Renal cortical epithelial cell (primary cell): ENCODE data around the gene PXDN. TPM values are rescaled to one million over a fixed set of nuclear protein-coding genes. Genes with fewer than 3 reads are reported as not detected.

ENCODE experiments used
- DNase-seq: peaks from one replicate; pipeline ENCODE4 v3.0.0-alpha.2; 2011; ENCODE audit warnings: low read depth
- total RNA-seq: library from RNA; depleted of rRNA; stranded (reverse); fragments of >200 nt; gene quantifications from 2 replicates; pipeline ENCODE4 v1.2.3, GENCODE V29; 2014

Gene PXDN
- total RNA-seq, 1 donor from 2014 or later: 291 TPM

GRCh38 chr2:1610096-1610485 lies 134.2 kb downstream of the PXDN start:
- no peak for DNase-seq

DNA sequence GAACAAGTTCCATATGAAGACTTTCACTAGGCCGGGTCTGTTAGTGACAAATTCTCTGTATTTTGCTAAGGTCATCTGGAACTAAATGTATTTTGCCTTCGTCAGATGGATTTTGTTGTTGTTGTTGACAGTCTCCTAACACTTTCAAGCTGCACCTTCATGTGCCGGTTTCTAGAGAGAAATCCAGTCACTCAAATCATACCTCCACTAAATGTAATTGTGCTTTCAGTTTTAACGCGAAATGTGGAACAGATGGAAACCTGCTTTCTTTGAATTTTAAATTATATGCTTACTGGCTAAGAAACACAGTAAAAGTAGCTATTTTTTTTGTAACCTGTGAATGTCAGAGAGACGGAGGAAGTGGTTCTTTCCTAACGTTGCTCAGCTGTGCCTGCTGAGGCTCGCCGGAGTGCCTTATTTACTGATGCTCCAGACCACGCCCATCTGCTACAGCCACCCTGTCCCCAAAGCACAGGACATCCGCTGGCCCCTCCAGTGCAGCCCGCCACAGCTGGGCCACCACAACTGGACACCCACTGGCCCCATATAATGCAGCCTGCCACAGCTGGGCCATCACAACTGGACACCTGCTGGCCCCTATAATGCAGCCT lies 134.7 kb downstream of the PXDN start:
- DNase-seq: no peak

DNA sequence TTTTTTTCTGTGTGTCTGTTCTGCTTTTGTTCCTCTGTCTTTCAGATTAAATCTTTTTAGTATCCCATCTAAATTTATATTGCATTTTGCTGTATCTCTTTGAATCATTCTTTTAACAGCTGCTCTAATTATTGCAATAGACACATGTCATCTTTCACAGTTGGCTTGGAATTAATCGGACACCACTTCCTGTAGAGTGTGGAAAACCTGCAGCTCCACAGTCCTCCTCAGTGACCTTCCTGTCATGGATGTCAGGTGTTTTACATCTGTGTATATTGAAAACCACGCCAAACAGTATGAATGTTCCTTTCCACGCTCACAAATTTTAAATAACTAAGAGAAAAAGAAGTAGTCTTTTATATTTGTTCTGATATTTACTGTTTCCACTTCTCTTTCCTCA lies 135.3 kb downstream of the PXDN start:
- DNase-seq: no peak

- peak; percentile 33 for DNase-seq
These were observed 136.2 kb downstream of the PXDN start for GRCh38 chr2:1607971-1608688.

DNA sequence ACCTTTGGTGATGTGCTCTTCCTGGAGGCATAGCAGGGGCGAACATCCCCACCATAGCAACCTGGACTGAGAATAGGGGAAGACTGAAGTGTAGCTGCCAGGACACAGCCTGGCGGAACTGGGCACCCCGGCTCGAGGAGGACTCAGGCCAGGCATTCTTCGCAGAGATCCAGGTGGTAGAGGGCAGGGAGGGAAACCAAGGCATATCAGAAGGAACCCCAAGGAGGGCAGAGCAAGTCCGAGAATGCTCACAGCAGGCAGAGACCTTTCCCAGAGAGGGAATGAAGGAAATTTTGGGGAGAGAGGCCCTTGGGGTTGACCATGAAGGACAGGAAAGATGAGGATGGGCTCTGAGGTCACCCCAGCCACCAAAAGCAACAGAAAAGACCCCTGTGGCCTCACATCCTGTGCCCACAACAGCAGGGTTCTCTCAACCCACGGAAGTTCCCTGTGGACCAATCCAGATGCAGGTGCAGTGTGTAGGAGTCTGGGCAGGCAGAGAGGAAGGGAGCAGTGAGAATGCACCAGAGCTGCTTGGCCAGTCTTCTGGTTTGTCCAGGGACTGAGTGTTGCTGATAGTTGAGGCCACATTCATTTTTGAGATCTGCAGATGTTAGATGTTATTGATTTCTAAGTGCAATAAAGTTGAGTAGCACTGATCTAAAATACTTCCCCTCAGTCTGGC lies 136.9 kb downstream of the PXDN start:
- DNase-seq: no peak

DNA sequence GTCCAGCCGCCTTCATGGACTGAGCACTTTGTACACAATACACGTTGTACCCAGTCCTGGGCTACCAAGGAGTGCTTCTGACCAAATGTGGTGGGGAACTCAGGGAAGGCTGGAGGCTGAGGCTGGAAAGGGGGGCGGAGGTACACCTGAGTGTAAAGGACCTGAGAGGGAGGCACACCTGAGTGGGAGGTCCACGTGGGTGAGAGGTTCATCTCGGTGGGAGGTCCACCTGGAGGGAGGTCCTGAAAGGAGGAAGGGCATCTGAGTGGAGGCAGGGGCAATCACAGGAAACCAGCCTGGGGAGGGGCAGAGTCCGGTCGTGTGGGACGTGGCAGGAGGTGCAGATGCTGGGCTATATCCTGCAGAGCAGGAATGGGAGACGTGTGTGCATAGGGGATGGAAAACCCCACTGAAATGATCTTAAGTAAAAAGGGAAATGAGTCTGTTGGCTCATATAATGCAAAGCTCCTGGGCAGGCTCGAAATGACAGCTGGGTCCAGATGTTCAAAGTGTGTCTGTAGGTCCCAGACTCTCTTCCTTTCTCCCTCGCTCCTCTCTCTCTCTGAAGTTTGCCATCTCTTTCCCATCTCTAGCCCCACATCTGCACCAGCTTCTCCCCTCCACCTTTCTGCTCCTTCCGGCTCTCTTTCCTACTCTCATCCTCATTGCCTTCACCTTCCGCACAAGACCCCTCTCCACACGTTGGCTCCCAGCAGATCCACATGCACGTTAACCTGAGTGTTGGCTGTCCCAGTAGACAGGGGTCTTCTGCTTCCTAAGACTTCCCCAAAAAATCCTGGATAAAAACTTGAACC lies 137.7 kb downstream of the PXDN start:
- DNase-seq: no peak

GRCh38 chr2:1606046-1606400 lies 138.3 kb downstream of the PXDN start:
- no peak for DNase-seq

- DNase-seq: no peak
These were observed 138.9 kb downstream of the PXDN start for GRCh38 chr2:1605102-1606045.

GRCh38 chr2:1603521-1603920 lies 140.8 kb downstream of the PXDN start:
- DNase-seq: no peak

DNA sequence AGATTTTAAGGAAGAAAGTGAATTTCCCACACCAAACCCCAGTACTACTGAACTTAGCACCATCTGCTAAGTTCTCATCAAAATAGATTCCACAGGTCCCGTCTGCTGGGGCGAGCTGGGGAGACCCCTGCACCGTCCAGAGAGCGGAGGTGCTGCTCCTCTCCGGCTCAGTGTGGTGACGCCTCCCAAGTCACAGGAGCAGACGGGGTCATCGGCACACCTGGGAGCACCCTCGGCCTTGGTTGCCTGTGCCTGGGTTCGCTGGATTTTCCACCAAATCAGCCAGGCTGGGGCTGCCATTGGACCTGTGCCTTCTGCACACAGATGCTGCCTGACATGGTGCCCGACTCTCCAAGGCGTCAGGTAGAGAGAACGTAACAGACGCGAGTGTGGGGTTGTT lies 141.3 kb downstream of the PXDN start:
- DNase-seq: no peak

DNA sequence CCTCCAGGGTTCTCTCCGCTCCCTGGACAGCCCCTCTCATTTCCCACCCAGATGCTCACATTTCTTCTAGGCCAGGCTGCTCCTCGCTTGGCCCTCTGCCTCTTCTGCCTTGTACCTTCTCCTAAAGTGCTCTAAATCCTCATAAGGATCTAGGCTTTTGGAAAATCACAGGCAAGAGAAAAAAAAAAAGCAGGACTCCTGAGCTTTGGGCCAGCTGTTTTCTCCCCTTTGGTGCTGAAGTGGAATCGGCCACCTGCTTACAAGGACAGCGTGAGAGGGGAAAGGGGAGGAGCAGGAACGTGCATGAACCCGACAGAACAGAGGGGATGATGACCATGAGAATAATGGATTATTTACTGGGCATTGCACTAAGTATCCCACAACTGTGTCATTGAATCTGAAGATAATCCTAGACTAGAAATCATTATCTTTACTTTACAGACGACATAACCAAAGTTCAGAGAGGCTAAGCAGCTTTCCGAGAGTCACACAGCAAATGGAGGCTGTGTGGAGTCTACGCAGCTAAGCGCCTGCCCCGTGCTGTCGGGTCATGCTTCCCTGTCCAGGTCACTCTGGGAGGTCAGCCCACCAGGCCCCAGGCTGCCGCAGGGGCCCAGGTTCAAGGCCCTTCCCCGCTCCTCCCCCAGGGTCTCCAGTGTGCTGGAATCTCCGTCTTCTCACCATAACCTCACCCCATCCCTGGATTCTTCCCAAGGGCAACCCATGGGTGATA lies 141.9 kb downstream of the PXDN start:
- DNase-seq: no peak

DNA sequence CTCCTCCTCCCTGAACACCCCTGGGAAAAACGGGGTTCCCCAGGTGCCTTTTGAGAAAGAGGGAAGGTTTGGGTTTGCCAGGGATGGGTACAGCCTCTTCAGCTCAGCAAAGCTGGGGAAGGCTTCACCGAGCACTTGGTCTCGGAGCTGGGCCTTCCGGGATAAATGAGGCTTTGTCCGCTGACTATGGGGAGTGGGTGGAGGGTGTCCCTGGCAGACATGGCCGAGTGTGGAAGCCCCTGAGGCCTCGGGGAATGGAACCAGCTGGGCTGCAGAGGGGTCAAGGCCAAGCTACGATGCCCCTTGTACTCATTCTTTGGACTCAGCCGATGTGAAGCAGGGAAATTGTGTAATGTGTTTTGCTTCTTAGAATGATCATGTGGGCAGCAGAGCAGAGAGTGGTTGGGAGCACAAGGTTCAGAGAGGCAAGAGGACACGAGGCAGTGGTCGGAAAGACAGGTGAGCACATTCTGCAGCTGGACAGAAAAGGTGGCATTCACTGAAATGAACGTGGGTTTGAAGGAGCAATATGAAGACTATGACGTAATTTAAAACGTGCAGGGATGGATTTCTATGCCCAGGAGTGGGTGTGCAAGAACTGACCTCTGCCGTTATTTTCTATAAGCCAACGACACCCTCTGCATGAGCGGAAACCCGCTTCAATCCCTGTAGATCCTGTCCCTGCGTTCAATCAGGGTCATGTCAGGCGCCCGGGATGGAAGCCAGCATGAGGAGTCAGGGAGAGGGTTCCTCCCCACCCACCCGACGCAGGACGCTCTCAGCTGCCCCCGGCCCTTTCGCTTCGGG lies 142.6 kb downstream of the PXDN start:
- DNase-seq: peak; percentile 76

DNA sequence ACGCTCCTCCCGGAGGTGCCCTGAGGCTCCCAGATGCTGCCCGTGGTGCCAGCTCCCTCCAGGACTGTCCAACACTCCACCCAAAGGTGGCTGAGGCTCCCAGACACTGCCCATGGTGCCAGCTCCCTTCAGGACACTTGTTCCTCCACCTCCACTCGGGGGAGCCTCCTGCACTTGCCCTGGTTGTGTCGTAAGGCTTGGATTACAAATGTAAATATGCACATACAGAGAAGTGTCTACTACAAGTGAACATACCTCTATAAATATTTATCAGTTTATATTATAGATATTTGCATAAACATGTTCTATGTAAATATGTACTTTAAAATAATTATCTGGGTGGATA lies 143.3 kb downstream of the PXDN start:
- no peak for DNase-seq

GRCh38 chr2:1600191-1601066 lies 143.9 kb downstream of the PXDN start:
- DNase-seq: no peak

DNA sequence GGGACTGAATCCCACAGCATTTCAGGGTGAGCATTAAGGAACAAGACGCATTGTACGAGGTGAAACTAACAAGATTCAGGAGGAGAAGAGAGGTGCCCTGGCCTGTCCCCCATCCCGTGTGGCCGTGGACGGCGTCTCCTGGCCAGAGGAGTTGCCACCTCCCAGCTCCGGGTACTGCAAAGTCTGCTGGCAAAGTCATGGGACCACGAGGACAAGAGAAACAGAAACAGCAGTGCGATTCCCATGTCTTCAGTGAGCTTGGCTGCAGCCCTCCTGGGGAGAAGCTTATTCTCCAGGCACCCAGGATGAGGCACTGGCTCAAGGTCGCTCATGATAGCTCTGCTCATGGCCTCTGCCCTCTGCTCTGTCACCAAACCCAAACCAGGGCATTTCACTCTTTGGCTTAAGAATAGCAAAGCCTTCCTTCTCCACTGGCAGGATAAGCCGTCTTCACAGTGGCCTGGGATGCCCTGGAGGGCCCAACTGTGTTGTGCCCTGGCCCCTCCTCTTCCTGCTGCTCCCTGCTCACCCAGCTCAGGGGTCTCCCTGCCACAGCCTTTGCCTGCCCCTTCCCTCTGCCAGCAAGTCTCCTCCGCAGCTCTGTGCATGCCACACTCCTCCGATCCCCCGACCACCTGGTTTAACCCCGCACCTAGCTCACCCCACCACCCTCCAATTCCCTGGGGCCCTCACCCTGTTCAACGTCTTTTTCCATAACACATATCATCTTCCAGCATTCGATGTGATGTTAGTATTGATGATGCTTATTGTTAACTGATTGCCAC lies 144.8 kb downstream of the PXDN start:
- DNase-seq: no peak

DNA sequence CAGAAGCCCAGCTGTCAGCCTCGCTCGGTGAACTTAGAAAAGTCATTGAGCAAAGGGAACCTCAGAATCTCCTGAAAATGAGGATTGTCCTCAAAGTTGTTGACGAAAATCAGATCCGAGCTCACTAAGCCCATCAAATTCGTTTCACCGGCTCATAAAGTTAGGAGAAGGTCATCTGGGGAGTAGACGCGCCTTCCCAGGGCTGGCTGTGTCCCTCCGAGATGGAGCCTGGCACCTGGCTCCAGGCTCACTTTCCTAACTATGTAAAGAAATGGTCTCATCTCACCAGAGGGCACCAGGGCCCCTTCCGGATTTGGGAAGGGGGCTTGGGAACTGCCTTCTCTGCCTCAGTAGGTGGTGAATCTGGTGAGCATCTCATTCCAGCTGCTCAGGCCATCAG lies 145.5 kb downstream of the PXDN start:
- DNase-seq: no peak

GRCh38 chr2:1598041-1598710 lies 146.1 kb downstream of the PXDN start:
- no peak for DNase-seq
